HG03342 (cell line): ENCODE data around the gene C17orf58.
"Not testable (repeated sequence)": the region's sequence is repeated elsewhere in the genome, so short reads cannot be mapped to it uniquely, and the experiment has no call there.

ENCODE experiments used
- ATAC-seq: cut with Tn5 transposase; IDR thresholded peaks from one replicate; pipeline ENCODE4 v1.9.1; 2021; ENCODE audit warnings: mild to moderate bottlenecking, moderate library complexity; ENCODE audit not compliant: unreplicated experiment

Gene C17orf58

DNA sequence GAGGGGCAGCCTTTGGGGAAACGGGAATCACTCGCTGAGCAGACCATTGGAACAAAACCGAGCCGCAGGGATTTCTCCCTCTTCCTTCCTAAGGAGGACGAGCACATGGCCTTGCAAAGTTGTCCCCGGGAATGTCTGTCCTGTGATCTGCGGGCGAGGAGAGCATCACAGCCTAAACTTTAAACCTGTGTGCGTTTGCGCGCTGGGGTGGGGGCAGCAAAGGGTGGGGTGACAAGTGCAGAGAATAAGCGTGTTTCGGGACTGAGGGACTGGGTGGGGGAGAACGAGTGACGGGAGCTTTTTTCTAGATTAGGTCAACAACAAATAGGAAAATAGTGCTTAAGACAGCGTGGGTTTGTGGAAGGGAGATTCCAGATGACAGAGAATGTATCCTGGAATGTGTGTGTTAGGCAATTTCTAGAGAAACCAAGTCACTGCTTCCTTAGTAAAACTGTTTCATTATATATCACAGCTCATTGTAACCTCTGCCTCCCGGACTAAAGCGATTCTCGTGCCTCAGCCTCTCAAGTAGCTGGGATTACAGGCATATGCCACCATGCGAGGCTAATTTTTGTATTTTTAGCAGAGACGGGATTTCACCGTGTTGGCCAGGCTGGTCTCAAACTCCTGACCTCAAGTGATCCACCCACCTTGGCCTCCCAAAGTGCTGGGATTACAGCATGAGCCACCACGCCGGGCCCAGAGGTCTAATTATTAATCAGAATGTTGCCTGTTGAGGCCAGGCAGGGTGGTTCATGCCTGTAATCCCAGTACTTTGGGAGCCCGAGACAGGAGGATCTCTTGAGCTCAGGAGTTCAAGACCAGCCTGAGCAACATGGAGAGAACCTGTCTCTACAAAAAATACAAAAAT lies at the start of gene C17orf58:
C17orf58 (minus strand) TSS at position 169 of the 871 bp plus-strand sequence. CDS start 271 bp downstream, outside the sequence.
- not testable (repeated sequence) for ATAC-seq

- no peak for ATAC-seq
Observed at GRCh38 chr17:68036304-68037147, 40.3 kb upstream of the C17orf58 start.

GRCh38 chr17:68035523-68036303 lies 39.4 kb upstream of the C17orf58 start, which contains the start of gene KPNA2:
Gene KPNA2, plus strand, starts transcription at chr17:68035735. Its CDS starts 1,398 bp downstream, at chr17:68037133.
- peak; percentile 87 for ATAC-seq

- peak; percentile 90 for ATAC-seq
Observed at GRCh38 chr17:68035131-68035522, 38.9 kb upstream of the C17orf58 start.

DNA sequence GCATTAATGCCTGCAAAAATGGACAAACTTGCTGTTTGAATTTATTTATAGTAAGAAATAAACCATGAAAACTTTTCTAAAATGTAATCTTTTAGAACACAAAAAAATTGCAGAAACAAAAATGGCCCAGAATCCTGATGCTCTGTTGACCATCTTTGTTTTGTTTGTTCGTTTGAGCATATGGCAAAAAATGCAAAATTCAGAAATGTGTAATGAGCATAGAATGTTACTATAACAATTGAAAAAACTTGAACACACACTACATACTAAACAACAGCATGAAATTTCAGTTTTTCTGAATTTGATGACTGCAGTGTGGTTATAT lies 38.1 kb upstream of the C17orf58 start:
- ATAC-seq = no peak

DNA sequence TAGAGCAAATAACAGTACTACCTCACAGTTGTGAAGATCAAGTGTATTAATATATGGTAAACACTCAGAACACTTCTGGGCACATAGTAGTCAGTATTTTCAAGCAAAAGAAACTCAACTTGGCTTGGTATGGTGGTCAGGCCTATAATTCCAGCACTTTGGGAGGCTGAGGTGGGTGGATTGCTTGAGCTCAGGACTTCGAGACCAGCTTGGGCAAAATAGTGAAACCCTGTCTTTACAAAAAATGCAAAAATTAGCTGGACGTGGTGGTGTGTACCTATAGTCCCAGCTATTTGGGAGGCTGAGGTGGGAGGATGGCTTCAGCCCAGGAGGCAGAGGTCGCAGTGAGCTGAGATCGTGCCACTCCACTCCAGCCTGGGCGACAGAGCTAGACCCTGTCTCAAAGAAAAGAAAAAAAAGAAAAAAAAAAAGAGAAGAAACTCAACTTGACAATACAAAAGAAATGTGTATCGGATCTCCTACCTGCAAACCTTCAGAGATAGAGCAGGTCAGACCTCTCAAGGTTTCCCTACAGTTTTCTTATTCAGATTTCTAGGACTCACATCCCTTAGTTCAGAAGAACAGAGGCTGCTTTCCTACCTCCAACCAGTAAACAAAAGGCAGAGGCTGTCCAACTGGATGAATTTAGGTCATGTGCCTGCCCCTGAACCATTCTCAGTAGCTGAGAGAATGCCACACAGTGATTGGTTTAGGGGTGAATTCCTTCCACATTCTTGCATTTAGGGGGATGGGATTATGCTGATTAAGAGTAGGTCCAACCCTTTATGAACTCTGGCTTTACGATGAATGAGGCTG lies 37.6 kb upstream of the C17orf58 start:
- no peak for ATAC-seq

DNA sequence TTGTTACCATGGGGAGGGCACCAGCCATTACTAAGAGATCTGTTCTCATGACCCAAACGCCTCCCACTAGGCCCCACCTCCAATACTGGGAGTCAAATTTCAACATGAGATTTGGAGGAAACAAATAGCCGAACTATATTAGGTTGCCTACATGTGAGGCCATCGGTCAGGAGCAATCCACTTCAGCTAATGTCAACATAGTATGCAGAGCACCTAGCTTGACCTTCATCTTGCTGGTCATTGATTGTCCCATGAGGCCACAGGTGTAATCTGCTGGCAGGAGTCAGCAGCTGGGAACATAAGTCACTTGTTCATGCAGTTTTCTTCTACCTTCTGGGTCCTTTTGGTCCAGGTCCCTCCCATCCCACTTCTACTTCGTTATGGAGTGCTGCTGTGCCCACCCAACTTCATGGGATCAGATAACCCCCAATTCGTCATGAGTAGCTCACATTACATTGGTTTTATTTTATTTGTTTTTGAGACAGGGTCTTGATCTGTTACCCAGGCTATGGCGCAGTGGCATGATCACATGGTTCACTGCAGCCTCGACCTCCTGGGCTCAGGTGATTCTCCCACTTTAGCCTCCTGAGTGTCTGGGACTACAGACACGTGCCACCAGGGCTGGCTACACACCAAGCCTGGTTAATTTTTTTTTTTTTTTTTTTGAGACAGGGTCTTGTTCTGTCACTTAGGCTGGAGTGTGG lies 33.4 kb upstream of the C17orf58 start:
- no peak for ATAC-seq

GRCh38 chr17:68022547-68022946 lies 26.3 kb upstream of the C17orf58 start:
- not testable (repeated sequence) for ATAC-seq

DNA sequence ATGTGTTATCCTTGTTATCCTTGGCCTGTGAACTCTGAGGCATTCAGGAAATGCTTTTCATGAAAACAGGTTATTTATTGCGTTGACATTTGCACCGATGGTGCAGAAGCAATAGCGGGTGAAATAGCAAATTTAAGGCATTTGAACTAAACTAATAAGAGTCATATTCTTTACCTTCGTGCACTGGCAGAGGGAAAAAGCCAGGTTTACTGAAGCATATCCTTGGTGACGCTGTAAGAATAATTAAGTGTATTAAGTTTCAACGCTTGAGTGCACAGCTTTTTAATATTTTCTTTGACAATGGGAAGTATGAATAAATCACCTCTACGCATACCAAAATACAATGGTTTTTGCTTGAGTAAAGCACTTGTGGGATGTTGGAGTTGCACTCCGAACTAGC lies 25.7 kb upstream of the C17orf58 start:
- ATAC-seq = no peak

- ATAC-seq = not testable (repeated sequence)
Observed at GRCh38 chr17:68020791-68021190, 24.5 kb upstream of the C17orf58 start.

GRCh38 chr17:68020409-68020756 lies 24.1 kb upstream of the C17orf58 start:
- ATAC-seq = no peak

DNA sequence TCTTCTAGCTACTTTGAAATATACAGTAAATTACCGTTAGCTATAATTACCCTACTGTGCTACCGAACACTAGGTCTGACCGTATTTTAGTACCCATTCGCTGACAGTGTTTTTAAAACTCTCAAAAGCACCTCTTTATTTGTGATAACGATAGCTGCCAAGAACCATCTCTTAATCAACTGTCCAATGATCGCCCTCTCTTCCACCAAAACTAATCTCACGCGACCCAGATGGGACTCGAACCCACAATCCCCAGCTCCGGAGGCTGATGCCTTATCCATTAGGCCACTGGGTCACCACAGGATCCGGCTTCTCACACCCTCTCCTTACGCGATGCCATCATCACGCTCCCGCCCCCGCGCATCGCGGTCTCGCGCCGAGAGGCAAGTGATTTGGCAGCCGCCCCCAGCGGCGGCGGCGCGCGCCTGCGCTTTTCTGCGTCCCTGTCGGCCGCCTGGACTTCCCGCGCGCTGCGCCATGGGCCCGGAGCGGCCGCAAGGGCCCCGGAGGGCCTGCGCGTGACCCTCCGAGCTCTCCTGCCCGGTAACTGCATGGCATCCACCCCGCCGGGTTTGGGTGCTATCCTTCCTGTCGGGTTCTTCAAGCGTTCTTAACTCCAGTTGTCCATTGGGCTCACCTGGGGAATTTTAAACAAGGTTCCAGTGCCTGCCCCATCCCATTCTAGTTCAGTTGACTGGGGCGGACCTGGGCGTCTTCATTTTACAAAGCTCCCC lies 23.6 kb upstream of the C17orf58 start:
- ATAC-seq = peak; percentile 86

- ATAC-seq = no peak
Observed at GRCh38 chr17:68019336-68019674, 23.0 kb upstream of the C17orf58 start.

DNA sequence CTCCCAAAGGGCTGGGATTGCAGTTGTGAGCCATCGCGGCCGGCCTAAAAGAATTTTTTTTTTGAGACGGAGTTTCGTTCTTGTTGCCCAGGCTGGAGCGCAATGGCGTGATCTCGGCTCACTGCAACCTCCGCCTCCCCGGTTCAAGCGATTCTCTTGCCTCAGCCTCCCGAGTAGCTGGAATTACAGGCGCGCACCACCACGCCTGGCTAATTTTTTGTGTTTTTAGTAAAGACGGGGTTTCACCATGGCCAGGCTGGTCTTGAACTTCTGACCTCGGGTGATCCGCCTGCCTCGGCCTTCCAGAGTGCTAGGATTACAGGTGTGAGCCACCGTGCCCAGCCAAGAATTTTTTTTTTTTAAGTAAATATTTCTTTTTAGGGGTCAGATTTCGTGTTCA lies 22.2 kb upstream of the C17orf58 start:
- ATAC-seq = not testable (repeated sequence)

- ATAC-seq = no peak
Observed at GRCh38 chr17:68016838-68017237, 20.6 kb upstream of the C17orf58 start.

- no peak for ATAC-seq
Observed at GRCh38 chr17:68015081-68015723, 18.9 kb upstream of the C17orf58 start.

GRCh38 chr17:68013385-68013784 lies 17.1 kb upstream of the C17orf58 start:
- no peak for ATAC-seq

- ATAC-seq = peak; percentile 67
Observed at GRCh38 chr17:68011199-68011665, 15.0 kb upstream of the C17orf58 start.
